Eye (tissue), 1 donor: ENCODE measurements around the gene COG5.
A peak's percentile ranks its signal among the peaks of the same experiment; 100 is the strongest.

Experiments
- DNase-seq: peaks from one replicate; pipeline ENCODE4 v3.0.0-alpha.2; 2015

The COG5 gene

DNA sequence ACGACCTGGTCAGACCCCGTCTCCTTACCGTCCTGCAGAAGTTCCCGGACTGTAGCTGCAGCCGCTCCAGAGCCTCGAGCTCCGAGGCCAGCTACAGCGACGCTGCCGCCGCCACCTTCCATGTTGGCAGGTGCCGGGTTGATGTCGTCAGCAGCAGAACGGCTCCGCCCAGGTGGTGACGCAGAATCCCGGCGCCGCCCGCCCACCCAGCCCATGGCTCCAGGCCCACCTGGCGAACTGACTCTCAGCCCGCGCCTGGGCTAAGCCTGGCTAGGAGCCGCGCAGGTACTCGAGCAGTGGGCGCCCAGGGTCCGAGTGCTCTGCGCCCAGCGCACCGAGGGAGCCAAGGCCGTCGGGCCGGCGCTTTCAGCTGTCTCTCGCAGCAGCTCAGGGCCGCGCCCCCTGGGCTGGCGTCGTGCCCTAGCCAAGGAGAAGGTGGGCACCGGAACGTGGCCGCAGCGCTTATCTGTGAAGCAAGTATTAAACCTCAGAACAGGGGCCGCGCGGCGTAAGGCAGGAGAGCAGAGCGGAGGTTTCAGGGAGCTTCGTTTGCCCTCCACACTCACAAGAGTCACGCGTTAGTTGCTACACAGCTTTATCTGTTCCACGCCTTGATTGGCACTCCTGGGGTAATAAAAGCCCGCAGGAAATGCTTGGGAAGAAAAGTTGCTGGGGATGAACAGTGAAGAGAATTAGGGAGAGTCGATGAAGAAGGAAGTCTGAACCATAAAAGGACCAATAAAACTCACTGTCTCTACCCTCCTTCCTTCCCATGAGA lies at the start of gene COG5, which contains the start of gene DUS4L:
COG5 (minus strand) TSS at position 146 of the 778 bp plus-strand sequence; CDS start at position 122, 24 bp downstream.
DUS4L (plus strand) TSS at position 197 of the 778 bp plus-strand sequence. CDS start 3,100 bp downstream, outside the sequence.
- peak; percentile 96 for DNase-seq

DNA sequence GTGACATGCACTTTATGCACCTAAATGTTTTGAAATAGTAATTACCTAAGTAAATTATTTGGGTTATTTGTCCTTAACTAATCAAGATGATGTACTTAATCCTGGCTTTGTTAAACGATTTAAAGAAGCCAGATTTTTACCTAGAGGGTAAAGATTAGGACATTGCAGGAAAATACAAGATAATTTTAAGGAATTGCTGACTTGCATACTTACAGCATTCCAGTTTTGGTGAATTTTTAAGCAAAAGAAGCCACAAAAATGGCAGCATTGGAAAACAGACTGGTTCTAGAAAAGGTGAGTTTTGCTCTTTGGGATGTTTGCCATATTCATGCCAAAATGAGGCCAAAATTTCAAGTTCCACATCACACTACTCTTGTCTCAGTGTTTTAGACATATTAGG lies 49.7 kb upstream of the COG5 start:
- no peak for DNase-seq

DNA sequence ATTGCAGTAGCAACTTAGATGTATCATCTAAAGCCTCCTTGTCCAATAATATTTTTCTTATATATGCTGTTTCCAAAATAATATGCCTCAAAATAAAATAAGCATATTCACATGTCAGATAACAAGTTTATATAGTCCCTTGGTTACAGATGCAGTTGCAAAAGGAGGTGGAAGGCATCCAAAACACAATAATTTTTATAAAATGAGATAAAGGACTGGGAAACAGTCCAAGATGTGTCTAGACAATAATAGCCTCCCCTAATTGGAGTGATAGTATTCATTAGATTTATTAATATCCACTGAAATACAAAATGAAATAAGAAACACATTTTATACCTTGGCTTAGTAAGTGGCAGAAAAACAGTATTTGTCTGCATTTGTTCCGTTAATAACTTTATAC lies 46.6 kb upstream of the COG5 start:
- DNase-seq: no peak

- DNase-seq: peak; percentile 32
Measured at GRCh38 chr7:107609811-107610261, 46.1 kb upstream of the COG5 start.

- no peak for DNase-seq
Measured at GRCh38 chr7:107606303-107606702, 42.6 kb upstream of the COG5 start.

- DNase-seq: no peak
Measured at GRCh38 chr7:107605218-107605815, 41.6 kb upstream of the COG5 start.

- no peak for DNase-seq
Measured at GRCh38 chr7:107600816-107601215, 37.1 kb upstream of the COG5 start.

DNA sequence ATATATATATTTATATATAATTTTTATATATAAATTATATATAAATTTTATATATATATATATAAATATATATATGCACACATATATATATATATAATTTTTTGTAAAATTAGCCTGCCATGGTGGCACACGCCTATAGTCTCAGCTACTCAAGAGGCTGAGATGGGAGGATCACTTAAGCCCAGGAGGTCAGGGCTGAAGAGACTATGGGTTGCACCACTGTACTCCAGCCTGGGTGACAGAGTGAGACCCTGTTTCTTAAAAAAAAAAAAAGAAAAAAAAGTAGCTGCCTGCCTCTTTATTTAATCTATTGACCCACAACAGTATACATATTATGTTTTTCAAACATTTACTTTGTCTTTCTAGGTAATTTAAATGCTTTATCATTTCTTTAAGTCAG lies 35.5 kb upstream of the COG5 start:
- DNase-seq: no peak

- no peak for DNase-seq
Measured at GRCh38 chr7:107597953-107598352, 34.2 kb upstream of the COG5 start.

DNA sequence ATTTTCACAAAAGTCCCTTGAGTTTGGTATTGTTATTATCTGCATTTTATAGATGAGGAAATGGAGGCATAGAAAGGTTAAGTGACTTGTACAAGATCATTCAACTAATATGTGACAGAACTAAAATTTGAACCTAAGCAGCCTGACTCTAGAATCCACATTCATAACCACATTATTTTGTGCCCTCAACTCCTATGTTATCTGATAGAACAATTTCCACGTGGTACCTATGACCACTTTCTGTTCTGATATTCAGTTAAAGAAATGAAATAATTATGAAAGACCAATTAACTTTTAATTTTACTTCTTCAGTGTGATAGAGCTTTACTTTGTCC lies 33.8 kb upstream of the COG5 start:
- no peak for DNase-seq

DNA sequence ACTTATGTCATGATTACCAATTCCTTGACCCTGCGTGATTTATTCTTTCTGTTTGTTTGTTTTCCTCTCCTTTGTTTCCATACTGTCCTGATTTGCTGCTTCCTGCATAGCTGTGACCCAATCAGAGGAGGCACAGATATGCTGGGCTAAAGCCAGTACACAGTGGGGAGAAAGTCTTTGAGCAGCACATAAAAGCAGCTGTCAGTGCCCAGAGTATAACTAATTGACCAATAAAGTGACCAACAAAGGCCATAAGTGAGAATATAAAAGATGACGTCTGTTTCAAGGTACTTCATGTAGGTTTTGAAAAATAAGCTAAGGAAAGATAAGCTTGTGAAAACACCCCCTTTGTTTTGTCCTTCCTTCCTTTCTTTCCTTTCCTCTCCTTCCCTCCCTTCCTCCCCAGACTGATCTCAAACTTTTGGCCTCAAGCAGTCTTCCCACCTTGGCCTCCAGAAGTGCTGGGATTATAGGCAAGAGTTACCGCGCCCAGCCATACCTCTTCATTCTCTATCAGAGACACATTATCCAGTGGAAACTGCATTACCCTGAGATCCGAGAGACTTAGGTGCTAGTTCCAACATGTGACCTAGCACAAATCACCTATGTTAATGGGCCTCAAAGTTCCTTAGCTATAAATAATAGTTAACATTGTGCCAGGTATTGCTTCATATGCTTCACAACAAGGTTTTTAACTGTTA lies 33.3 kb upstream of the COG5 start:
- no peak for DNase-seq

DNA sequence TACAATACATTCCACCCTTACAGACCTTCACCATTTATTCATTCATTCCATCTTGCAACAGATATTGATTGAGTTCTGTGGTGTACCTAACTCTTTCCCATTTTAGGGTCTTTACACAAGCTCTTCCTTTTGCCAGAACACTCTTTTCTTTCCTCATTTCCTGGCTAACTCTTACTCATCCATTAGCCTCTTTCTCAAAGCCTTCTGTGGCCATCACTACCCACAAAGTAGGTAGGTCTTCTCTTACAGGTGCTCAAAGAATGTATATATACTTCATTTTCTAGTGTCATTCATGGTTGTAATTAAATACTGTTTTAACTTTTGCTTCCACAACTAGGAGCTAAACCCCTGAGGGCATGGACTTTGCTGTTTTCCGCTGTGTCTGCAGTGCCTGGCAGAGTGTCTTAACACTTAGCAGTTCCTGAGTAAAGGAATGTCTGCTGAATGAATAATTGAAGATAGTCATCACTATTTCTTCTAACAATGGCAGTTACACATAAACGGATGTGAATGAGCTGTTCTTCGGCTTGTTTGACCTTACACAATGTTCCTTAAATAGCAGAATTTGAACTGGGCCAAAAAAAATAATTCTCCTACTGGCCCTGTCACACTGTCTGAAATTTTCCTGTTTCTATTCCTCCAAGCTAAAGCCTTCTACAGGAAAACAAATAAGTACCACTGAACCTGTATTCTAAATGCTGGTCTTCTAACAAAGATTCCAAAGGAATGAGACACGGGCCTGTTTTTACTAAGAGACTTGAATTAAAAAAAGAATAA lies 31.4 kb upstream of the COG5 start:
- DNase-seq: no peak

DNA sequence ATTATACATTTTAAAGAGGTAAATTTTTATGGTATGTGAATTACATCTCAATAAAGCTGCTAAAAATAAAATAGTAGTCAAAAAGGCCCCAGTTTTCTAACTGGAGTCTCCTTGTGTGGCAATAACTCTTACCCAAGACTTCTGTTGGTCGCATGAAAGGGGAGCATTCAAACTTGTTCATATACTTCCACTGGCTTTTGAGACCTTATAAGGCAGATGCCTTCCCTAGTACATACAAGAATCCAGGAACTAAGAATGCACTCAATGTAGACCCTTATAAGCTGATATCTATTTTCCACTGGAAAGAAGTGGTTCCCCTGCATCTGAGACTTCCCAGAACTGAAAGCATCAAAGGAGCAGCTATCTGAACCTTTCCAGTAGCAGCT lies 29.3 kb upstream of the COG5 start:
- DNase-seq: no peak

DNA sequence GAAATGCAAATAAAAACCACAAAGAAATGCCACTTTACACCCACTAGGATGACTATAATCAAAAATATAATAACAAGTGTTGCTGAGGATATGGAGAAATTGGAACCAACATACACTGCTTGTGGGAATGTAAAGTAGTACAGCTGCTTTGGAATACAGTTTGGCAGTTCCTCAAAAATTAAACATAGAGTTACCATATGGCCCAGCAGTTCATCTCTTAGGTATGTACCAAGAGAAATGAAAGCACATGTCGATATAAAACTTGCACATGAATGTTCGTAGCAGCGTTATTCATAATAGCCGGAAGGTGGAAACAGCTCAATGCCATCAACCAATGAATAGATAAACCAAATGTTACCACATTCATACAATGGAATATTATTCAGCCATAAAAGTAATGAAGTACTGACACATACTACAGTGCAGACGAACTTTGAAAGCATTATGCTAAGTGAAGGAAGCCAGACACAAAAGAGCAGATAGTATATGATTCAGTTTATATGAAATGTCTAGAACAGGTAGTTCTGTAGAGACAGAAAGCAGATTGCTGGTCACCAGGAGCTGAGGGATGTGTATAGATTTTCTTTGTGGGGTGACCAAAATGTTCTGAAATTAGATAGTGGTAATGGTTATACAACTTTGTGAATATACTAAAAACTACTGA lies 28.8 kb upstream of the COG5 start:
- DNase-seq: no peak

DNA sequence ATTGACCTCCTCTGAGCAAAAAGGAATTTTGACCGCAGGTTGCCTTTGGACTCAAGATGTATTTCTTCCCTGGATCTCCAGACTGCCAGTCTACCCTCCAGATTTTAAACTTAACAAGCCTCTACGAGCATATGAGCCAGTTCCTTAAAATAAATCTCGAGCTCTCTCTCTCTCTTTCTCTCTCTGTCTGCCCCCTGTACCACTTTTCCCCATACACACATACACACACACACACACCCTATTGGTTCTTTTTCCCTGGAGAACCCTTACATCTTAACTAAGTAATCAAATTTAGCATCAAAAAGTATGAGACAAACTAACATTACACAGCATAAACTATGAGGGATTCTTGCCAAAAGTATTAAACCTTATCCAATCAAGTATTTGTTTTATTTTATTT lies 27.7 kb upstream of the COG5 start:
- no peak for DNase-seq

DNA sequence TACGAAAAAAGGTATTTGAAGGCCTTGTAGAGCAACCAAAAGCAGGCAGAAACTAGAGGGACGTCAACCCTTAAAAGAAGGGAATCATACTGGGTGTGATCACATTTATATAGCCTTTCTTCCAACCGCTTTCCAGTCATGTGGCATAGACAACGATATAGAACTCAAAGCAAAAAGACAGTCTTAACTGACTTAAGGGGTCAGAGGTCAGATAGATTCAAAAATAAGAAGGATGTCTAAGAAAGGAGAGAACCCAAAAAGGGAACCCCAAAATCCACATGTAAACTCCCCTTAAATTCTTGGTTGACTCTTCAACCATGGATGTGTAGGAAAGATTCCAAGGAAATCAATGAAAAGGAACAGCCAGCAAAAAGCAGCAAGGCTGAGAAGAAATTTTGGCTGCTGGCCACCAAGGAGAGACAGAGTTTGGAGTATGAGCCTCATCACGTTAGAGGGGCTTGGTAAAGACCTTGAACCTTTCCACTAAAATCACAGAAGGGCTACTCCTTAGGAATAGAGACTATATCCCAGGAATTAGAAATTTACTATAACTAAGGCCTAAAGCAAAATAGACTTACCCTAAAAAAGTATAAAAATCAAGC lies 24.9 kb upstream of the COG5 start:
- DNase-seq: no peak

- DNase-seq: no peak
Measured at GRCh38 chr7:107584716-107585115, 21.0 kb upstream of the COG5 start.

- no peak for DNase-seq
Measured at GRCh38 chr7:107582875-107583274, 19.2 kb upstream of the COG5 start.

GRCh38 chr7:107581387-107582013 lies 17.8 kb upstream of the COG5 start:
- DNase-seq: no peak

- DNase-seq: no peak
Measured at GRCh38 chr7:107580716-107581383, 17.1 kb upstream of the COG5 start.
